Nephron (organoid): ENCODE results near the gene MEGF8.

Experiments
- H3K27ac Mint-ChIP-seq, 3 experiments: 2 replicates each; pipeline ENCODE4 v1.8.0; 2020; ENCODE audit warnings: mixed read lengths in 3 of 3, mild to moderate bottlenecking in 2 of 3, moderate library complexity in 1 of 3
- H3K27me3 Mint-ChIP-seq: 2 replicates; pipeline ENCODE4 v1.8.0; 2021; ENCODE audit warnings: low read depth, mild to moderate bottlenecking, moderate library complexity, mixed read lengths
- H3K36me3 Mint-ChIP-seq: 2 replicates; pipeline ENCODE4 v1.8.0; 2020; ENCODE audit warnings: low read depth, mixed read lengths
- H3K4me1 Mint-ChIP-seq: 2 replicates; pipeline ENCODE4 v1.8.0; 2020; ENCODE audit warnings: mixed read lengths
- H3K4me3 Mint-ChIP-seq, 3 experiments: 2 replicates each; pipeline ENCODE4 v1.8.0; 2020; ENCODE audit warnings: mild to moderate bottlenecking in 3 of 3, mixed read lengths in 3 of 3, moderate library complexity in 2 of 3
- H3K9me3 Mint-ChIP-seq: 2 replicates; pipeline ENCODE4 v1.8.0; 2020; ENCODE audit warnings: mixed read lengths
- TF ChIP-seq, protein P1 (sequence below), 3 experiments: fragments of 200-600 bp; sonication (generic); IDR thresholded peaks; one replicate each; pipeline ENCODE4 v1.5.0; 2021; ENCODE audit warnings: antibody characterized with exemption in 3 of 3; ENCODE audit not compliant: unreplicated experiment in 3 of 3

The MEGF8 gene

DNA sequence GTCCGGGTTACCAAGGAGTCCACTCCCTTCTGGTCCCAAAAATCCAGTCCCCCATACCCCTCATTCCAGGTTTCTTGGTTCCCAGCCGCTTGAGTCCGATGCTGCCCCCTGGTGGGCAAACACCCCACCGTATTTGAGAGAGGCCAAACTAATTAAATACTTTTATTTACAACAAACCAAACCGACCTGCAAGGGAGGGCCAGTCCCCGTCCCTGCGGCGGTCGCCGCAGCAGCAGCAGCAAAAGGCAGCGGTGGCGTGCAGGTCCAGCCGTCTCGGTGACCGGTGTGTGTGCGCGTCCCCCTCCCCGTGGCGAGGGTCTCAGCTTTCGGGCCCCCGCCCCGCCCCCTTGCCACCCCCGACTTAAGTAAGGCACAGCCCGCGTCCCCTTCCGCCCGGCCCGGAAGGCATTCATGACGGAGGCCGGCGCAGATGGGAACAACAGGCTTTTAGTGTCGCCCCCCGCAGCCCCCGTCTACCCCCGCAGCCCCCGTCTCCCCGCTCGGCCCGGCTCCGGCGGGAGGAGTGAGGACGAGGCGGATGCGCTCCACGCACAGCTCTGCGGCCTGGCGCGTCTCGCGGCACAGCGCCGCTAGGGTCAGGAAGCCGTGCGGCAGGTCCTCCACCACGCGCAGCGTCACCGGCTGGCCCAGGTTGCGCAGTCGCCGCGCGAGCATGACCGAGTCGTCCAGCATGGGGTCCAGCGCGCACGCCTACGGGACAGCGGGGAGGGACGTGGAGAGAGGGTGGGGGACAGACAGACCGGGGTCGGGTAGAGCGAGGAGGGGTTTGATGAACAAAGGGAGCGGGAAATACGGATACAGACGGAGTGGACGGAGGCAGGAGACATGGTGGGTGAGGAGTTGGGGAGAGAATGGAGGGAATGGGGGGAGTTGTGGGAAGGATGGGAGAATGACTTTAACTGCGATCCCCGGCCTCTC, 76.2 kb downstream of the MEGF8 start:
- Mint-ChIP-seq H3K4me1 (peaks cover 17% of the 10 kb centered on the region), H3K27me3 (peaks cover 8% of the 10 kb centered on the region), H3K36me3 (peaks cover 12% of the 10 kb centered on the region), H3K9me3 (no peaks in the 10 kb centered on the region), H3K4me3 (peak overlapping the region; percentile 89 to 91 (median 91)), H3K27ac (peak overlapping the region; percentile 45 to 65 (median 52))
- TF ChIP-seq, protein P1, sequence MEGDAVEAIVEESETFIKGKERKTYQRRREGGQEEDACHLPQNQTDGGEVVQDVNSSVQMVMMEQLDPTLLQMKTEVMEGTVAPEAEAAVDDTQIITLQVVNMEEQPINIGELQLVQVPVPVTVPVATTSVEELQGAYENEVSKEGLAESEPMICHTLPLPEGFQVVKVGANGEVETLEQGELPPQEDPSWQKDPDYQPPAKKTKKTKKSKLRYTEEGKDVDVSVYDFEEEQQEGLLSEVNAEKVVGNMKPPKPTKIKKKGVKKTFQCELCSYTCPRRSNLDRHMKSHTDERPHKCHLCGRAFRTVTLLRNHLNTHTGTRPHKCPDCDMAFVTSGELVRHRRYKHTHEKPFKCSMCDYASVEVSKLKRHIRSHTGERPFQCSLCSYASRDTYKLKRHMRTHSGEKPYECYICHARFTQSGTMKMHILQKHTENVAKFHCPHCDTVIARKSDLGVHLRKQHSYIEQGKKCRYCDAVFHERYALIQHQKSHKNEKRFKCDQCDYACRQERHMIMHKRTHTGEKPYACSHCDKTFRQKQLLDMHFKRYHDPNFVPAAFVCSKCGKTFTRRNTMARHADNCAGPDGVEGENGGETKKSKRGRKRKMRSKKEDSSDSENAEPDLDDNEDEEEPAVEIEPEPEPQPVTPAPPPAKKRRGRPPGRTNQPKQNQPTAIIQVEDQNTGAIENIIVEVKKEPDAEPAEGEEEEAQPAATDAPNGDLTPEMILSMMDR (IDR thresholded peaks at IDR 0.05; ENCODE audit: unreplicated experiment in 3 of 3), result peak; percentile 80 to 88 (median 87)

DNA sequence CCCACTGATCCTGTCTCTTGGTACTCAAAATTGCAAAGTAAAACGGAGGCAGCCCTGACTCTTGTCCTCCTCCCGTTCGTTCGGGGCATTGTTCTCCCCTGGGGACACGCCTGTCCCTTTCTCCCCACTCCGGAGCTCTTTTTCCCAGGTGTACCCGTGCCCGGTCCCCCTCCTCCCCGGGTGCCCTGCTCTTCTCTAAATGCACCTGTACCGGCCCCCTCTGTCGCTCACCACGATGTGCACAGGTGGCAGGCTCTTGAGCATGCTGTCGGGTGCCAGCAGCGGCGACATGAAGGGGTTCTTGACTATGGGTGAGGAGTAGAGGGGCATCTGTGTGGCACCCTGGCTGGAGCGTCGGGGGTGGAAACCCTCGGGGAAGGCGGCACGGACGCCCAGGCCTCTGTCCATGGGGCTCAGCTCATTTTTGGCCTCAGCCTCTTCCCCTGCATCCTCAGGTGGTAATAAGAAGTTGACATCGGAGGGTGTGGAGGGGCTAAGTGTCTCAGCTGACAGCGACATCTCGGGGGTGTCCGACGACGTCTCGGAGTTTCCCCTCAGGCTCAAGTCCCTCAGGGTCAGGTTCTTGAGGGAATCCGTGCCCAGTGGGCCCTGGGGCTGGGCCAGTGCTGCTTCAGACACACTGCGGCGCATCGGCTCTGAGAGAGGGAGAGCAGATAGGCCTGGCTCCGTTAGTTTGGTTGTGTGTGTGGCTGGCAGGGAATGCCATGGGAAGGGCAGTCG, 77.1 kb downstream of the MEGF8 start:
- H3K9me3 Mint-ChIP-seq, result no peaks in the 10 kb centered on the region
- H3K36me3 Mint-ChIP-seq, result peaks cover 12% of the 10 kb centered on the region
- H3K4me3 Mint-ChIP-seq, result peak overlapping the region; percentile 89 to 91 (median 91)
- peak overlapping the region in 2 of 3 experiments; percentile 54 to 56 for H3K27ac Mint-ChIP-seq
- TF ChIP-seq, protein P1 (IDR thresholded peaks at IDR 0.05; ENCODE audit: unreplicated experiment in 3 of 3), result no peak
- peaks cover 11% of the 10 kb centered on the region for H3K4me1 Mint-ChIP-seq
- H3K27me3 Mint-ChIP-seq, result peaks cover 5% of the 10 kb centered on the region

DNA sequence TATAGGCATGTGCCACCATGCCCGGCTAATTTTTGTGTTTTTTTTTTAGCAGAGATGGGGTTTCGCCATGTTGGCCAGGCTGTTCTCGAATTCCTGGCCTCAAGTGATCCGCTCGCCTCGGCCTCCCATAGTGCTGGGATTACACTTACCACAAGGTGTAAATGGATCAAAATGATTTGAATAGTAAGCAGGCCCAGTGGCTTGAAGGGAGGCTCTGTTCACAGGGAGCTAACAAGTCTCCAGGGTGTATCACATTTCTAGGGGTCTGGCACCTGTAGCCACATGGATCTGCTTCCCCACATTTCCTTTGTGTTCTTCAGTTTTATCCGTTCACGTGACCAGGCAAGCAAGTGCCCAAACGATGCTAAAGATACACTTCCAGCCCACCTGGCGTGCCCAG, 78.2 kb downstream of the MEGF8 start:
- TF ChIP-seq, protein P1 (IDR thresholded peaks at IDR 0.05; ENCODE audit: unreplicated experiment in 3 of 3), result no peak
- H3K4me1 Mint-ChIP-seq, result peaks cover 11% of the 10 kb centered on the region
- H3K27ac Mint-ChIP-seq, result no peak overlapping the region
- H3K27me3 Mint-ChIP-seq, result peaks cover 5% of the 10 kb centered on the region
- H3K4me3 Mint-ChIP-seq, result peak overlapping the region; percentile 43 to 91 (median 89)
- peaks cover 16% of the 10 kb centered on the region for H3K36me3 Mint-ChIP-seq
- H3K9me3 Mint-ChIP-seq, result no peaks in the 10 kb centered on the region

DNA sequence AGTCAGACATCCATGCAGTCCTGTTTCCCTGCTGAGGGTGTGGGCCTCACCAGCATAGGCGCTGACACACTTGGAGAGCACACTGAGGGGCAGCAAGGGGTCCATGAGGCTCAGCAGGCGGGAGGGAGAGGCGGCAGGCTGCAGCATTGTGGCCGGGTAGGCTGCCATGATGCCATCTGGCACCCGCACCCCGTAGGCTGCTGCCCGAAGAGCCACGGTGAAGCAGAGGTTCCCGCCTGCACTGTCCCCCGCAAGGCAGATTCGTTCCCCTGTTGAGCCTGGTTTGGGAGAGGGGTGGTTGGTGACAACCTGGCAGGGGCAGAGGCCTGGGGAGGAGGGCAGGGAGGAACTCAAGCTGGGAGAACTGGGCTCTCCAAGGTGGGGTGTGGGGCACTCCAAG, 80.7 kb downstream of the MEGF8 start:
- TF ChIP-seq, protein P1 (IDR thresholded peaks at IDR 0.05; ENCODE audit: unreplicated experiment in 3 of 3), result no peak

DNA sequence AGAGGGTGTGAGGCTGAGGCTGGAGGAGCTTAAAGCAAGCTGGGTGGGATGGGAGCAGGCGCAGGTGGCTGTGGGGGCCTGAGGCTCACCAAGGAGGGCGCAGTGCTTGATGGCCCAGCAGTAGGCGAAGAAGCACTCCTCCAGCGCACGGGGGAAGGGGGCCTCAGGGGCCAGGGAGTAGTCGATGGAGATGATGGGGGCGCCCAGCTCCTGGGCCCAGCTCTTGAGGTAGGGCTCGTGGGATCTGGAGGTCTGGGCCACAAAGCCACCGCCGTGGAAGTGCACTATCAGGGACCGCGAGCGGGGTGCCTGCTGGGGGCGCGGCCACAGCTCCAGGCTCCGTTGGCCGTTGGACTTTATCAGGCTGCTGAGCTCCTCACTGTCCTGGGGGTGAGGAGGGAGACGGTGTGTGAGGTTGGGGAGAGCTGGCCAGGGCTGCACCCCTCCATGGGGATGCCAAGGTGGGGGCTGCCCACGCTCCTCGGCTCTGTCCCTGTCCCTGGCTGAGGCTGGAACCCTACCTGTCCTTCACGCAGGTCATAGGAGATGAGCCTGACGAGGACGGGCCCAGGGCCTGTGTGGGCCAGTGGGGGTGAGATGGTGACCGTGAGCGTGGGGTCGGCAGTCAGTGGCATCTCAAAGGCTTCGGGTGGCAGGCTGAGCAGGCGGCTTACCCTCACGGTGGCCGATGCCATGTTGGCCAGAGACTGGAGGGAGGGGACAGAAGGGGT, 81.8 kb downstream of the MEGF8 start:
- TF ChIP-seq, protein P1 (IDR thresholded peaks at IDR 0.05; ENCODE audit: unreplicated experiment in 3 of 3), result no peak
- Mint-ChIP-seq H3K27ac (no peak overlapping the region), H3K4me3 (no peak overlapping the region), H3K9me3 (no peaks in the 10 kb centered on the region), H3K36me3 (peaks cover 16% of the 10 kb centered on the region), H3K4me1 (peaks cover 14% of the 10 kb centered on the region), H3K27me3 (peaks cover 5% of the 10 kb centered on the region)

More for the DNA sequence above, 80.7 kb downstream of the MEGF8 start:
- Mint-ChIP-seq H3K9me3 (no peaks in the 10 kb centered on the region), H3K27me3 (peaks cover 5% of the 10 kb centered on the region), H3K27ac (no peak overlapping the region), H3K4me1 (peaks cover 13% of the 10 kb centered on the region), H3K36me3 (peaks cover 16% of the 10 kb centered on the region), H3K4me3 (no peak overlapping the region)
